HG03457 (cell line): ENCODE data around the gene ANKRD6.

ENCODE experiments used
- ATAC-seq: cut with Tn5 transposase; IDR thresholded peaks from one replicate; pipeline ENCODE4 v1.9.1; 2021; ENCODE audit warnings: moderate number of reproducible peaks; ENCODE audit not compliant: unreplicated experiment

The ANKRD6 gene

GRCh38 chr6:89682991-89683390, 250.0 kb downstream of the ANKRD6 start:
- no peak for ATAC-seq
